Measurements from ENCODE around the gene NDUFA9. TPM values are rescaled to one million over a fixed set of nuclear protein-coding genes. Genes with fewer than 3 reads are reported as not detected.

NDUFA9 gene
- total and polyA plus RNA-seq, 9 of the 15 experiments (the other 6 are each of a cell fraction or from before 2014, with no cell fraction given): 54.8 to 331 (median 108) TPM

DNA sequence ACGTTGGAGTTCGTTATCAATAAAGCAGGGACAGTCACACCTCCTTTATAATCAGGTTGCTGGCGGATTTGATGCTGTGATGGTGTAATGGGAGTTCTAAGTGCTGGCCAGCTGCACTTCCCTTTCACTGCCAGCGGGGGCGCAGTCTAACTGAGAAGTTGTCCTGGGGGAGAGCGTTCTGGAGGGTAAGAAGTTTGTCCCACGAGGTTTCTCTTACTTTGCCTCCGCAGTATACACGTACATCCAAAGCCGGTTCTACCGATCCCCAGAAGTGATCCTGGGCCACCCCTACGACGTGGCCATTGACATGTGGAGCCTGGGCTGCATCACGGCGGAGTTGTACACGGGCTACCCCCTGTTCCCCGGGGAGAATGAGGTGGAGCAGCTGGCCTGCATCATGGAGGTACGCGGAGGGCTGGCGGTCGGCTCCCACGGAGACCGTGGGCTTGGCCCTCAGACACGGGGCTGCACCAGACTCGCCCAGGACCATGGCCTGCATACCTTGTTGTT is 44.2 kb upstream of the NDUFA9 start (continued):
- TF ChIP-seq, protein P1, sequence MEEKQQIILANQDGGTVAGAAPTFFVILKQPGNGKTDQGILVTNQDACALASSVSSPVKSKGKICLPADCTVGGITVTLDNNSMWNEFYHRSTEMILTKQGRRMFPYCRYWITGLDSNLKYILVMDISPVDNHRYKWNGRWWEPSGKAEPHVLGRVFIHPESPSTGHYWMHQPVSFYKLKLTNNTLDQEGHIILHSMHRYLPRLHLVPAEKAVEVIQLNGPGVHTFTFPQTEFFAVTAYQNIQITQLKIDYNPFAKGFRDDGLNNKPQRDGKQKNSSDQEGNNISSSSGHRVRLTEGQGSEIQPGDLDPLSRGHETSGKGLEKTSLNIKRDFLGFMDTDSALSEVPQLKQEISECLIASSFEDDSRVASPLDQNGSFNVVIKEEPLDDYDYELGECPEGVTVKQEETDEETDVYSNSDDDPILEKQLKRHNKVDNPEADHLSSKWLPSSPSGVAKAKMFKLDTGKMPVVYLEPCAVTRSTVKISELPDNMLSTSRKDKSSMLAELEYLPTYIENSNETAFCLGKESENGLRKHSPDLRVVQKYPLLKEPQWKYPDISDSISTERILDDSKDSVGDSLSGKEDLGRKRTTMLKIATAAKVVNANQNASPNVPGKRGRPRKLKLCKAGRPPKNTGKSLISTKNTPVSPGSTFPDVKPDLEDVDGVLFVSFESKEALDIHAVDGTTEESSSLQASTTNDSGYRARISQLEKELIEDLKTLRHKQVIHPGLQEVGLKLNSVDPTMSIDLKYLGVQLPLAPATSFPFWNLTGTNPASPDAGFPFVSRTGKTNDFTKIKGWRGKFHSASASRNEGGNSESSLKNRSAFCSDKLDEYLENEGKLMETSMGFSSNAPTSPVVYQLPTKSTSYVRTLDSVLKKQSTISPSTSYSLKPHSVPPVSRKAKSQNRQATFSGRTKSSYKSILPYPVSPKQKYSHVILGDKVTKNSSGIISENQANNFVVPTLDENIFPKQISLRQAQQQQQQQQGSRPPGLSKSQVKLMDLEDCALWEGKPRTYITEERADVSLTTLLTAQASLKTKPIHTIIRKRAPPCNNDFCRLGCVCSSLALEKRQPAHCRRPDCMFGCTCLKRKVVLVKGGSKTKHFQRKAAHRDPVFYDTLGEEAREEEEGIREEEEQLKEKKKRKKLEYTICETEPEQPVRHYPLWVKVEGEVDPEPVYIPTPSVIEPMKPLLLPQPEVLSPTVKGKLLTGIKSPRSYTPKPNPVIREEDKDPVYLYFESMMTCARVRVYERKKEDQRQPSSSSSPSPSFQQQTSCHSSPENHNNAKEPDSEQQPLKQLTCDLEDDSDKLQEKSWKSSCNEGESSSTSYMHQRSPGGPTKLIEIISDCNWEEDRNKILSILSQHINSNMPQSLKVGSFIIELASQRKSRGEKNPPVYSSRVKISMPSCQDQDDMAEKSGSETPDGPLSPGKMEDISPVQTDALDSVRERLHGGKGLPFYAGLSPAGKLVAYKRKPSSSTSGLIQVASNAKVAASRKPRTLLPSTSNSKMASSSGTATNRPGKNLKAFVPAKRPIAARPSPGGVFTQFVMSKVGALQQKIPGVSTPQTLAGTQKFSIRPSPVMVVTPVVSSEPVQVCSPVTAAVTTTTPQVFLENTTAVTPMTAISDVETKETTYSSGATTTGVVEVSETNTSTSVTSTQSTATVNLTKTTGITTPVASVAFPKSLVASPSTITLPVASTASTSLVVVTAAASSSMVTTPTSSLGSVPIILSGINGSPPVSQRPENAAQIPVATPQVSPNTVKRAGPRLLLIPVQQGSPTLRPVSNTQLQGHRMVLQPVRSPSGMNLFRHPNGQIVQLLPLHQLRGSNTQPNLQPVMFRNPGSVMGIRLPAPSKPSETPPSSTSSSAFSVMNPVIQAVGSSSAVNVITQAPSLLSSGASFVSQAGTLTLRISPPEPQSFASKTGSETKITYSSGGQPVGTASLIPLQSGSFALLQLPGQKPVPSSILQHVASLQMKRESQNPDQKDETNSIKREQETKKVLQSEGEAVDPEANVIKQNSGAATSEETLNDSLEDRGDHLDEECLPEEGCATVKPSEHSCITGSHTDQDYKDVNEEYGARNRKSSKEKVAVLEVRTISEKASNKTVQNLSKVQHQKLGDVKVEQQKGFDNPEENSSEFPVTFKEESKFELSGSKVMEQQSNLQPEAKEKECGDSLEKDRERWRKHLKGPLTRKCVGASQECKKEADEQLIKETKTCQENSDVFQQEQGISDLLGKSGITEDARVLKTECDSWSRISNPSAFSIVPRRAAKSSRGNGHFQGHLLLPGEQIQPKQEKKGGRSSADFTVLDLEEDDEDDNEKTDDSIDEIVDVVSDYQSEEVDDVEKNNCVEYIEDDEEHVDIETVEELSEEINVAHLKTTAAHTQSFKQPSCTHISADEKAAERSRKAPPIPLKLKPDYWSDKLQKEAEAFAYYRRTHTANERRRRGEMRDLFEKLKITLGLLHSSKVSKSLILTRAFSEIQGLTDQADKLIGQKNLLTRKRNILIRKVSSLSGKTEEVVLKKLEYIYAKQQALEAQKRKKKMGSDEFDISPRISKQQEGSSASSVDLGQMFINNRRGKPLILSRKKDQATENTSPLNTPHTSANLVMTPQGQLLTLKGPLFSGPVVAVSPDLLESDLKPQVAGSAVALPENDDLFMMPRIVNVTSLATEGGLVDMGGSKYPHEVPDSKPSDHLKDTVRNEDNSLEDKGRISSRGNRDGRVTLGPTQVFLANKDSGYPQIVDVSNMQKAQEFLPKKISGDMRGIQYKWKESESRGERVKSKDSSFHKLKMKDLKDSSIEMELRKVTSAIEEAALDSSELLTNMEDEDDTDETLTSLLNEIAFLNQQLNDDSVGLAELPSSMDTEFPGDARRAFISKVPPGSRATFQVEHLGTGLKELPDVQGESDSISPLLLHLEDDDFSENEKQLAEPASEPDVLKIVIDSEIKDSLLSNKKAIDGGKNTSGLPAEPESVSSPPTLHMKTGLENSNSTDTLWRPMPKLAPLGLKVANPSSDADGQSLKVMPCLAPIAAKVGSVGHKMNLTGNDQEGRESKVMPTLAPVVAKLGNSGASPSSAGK (IDR thresholded peaks at IDR 0.05): peak; percentile 58
- TF ChIP-seq, protein P2, sequence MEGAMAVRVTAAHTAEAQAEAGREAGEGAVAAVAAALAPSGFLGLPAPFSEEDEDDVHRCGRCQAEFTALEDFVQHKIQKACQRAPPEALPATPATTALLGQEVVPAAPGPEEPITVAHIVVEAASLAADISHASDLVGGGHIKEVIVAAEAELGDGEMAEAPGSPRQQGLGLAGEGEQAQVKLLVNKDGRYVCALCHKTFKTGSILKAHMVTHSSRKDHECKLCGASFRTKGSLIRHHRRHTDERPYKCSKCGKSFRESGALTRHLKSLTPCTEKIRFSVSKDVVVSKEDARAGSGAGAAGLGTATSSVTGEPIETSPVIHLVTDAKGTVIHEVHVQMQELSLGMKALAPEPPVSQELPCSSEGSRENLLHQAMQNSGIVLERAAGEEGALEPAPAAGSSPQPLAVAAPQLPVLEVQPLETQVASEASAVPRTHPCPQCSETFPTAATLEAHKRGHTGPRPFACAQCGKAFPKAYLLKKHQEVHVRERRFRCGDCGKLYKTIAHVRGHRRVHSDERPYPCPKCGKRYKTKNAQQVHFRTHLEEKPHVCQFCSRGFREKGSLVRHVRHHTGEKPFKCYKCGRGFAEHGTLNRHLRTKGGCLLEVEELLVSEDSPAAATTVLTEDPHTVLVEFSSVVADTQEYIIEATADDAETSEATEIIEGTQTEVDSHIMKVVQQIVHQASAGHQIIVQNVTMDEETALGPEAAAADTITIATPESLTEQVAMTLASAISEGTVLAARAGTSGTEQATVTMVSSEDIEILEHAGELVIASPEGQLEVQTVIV (CRISPR knock-in tag; IDR thresholded peaks at IDR 0.05; ENCODE audit: borderline replicate concordance): no peak
- TF ChIP-seq ZNF12 (CRISPR knock-in tag; IDR thresholded peaks at IDR 0.05): no peak
- no peak for TF ChIP-seq ZNF133 (CRISPR knock-in tag; IDR thresholded peaks at IDR 0.05)
- TF ChIP-seq COPS2 (conservative IDR thresholded peaks at IDR 0.05): no peak
- TF ChIP-seq RCOR1 (IDR thresholded peaks at IDR 0.05; ENCODE audit: borderline replicate concordance in 1 of 2, low read depth in 2 of 2, low read length in 2 of 2): peak in 1 of 2 experiments; percentile 22; a peak in 1 of 4 replicates
- TF ChIP-seq EWSR1 (IDR thresholded peaks at IDR 0.05; ENCODE audit: borderline replicate concordance, low read depth, partially characterized antibody): no peak
- TF ChIP-seq KAT2B (IDR thresholded peaks at IDR 0.05; ENCODE audit: low read depth, low read length): no peak
- TF ChIP-seq RHOXF2B (CRISPR knock-in tag; conservative IDR thresholded peaks at IDR 0.05): no peak
- no peak for TF ChIP-seq ZNF644 (tag; IDR thresholded peaks at IDR 0.05; ENCODE audit: low read depth)
